CD14-positive monocyte (primary cell): ENCODE results near the gene CAMTA1. TPM values are rescaled to one million over a fixed set of nuclear protein-coding genes. Genes with fewer than 3 reads are reported as not detected.

Source experiments
- DNase-seq, 3 donors: peaks; one replicate each; pipeline ENCODE4 v3.0.0-alpha.2; 2011 to 2022
- H2AFZ ChIP-seq: 2 replicates; pipeline ENCODE4 v1.6.0; 2012; ENCODE audit warnings: mild to moderate bottlenecking, low read depth, low read length, inconsistent platforms; ENCODE audit not compliant: insufficient read depth, poor library complexity, severe bottlenecking
- H3K27ac ChIP-seq, 2 donors: 1 replicate in 1 of 2; 2 replicates in 1 of 2; pipeline ENCODE4 v1.5.1; 2012 to 2013; ENCODE audit warnings: low read length in 2 of 2, control low read depth in 1 of 2, inconsistent platforms in 1 of 2, low read depth in 1 of 2, mild to moderate bottlenecking in 1 of 2
- H3K27me3 ChIP-seq, 2 donors: one replicate each; pipeline versions ENCODE4 v1.6.0 to v1.6.1; 2011 to 2013; ENCODE audit warnings: low read length in 2 of 2; ENCODE audit not compliant: control insufficient read depth in 2 of 2, insufficient read depth in 2 of 2
- H3K36me3 ChIP-seq, 2 donors: replicated peaks in 1 of 2; 1 replicate in 1 of 2; 2 replicates in 1 of 2; pipeline versions ENCODE4 v1.5.1 to v1.6.1; 2012 to 2013; ENCODE audit warnings: low read length in 2 of 2, control low read depth in 1 of 2, inconsistent platforms in 1 of 2, mild to moderate bottlenecking in 1 of 2; ENCODE audit not compliant: insufficient read depth in 2 of 2, control insufficient read depth in 1 of 2
- H3K4me1 ChIP-seq, 2 donors: 1 replicate in 1 of 2; 2 replicates in 1 of 2; pipeline versions ENCODE4 v1.5.1 to v1.6.1; 2012 to 2013; ENCODE audit warnings: low read length in 2 of 2, control low read depth in 1 of 2, inconsistent platforms in 1 of 2, mild to moderate bottlenecking in 1 of 2, moderate library complexity in 1 of 2; ENCODE audit not compliant: insufficient read depth in 2 of 2, control insufficient read depth in 1 of 2
- H3K4me2 ChIP-seq: replicated peaks from 2 replicates; pipeline ENCODE3; 2012; ENCODE audit warnings: low read length, moderate library complexity, mild to moderate bottlenecking; ENCODE audit not compliant: poor library complexity, severe bottlenecking; ENCODE audit errors: extremely low read depth
- H3K4me3 ChIP-seq, 3 experiments: fragments of 200-600 bp in 1 of 3; sonication (generic) in 1 of 3; replicated peaks in 1 of 3; 1 replicate in 2 of 3; 2 replicates in 1 of 3; pipeline ENCODE4 v1.5.1; 2011 to 2013; ENCODE audit warnings: low read length in 3 of 3, mild to moderate bottlenecking in 3 of 3, control low read depth in 2 of 3, low read depth in 2 of 3, inconsistent platforms in 1 of 3, moderate library complexity in 1 of 3
- H3K79me2 ChIP-seq: 2 replicates; pipeline ENCODE4 v1.6.0; 2012; ENCODE audit warnings: mild to moderate bottlenecking, control low read depth, inconsistent platforms, low read length, moderate library complexity; ENCODE audit not compliant: insufficient read depth
- H3K9ac ChIP-seq: 2 replicates; pipeline ENCODE4 v1.6.0; 2017; ENCODE audit warnings: low read length, mild to moderate bottlenecking; ENCODE audit not compliant: insufficient read depth, poor library complexity, severe bottlenecking
- H3K9me3 ChIP-seq, 2 donors: replicated peaks in 1 of 2; 1 replicate in 1 of 2; 2 replicates in 1 of 2; pipeline versions ENCODE4 v1.5.1 to v1.6.1; 2012 to 2013; ENCODE audit warnings: low read length in 2 of 2, control low read depth in 1 of 2; ENCODE audit not compliant: control insufficient read depth in 1 of 2, insufficient read depth in 1 of 2
- H4K20me1 ChIP-seq: 2 replicates; pipeline ENCODE4 v1.6.0; 2012; ENCODE audit warnings: mild to moderate bottlenecking, low read length, control low read depth, moderate library complexity; ENCODE audit not compliant: insufficient read depth
- H3K27ac Mint-ChIP-seq, 7 donors: one replicate each; pipeline ENCODE4 v1.8.0; 2020; ENCODE audit warnings: mild to moderate bottlenecking in 7 of 7, mixed read lengths in 7 of 7, moderate library complexity in 6 of 7, inconsistent platforms in 2 of 7
- H3K27me3 Mint-ChIP-seq, 3 donors: one replicate each; pipeline ENCODE4 v1.8.0; 2021 to 2022; ENCODE audit warnings: low read depth in 3 of 3, mild to moderate bottlenecking in 3 of 3, mixed read lengths in 3 of 3, moderate library complexity in 3 of 3, inconsistent platforms in 1 of 3
- H3K36me3 Mint-ChIP-seq, 2 donors: one replicate each; pipeline ENCODE4 v1.8.0; 2020; ENCODE audit warnings: mixed read lengths in 2 of 2, inconsistent platforms in 1 of 2, mild to moderate bottlenecking in 1 of 2
- H3K4me1 Mint-ChIP-seq: one replicate; pipeline ENCODE4 v1.8.0; 2020; ENCODE audit warnings: mild to moderate bottlenecking, mixed read lengths
- H3K4me3 Mint-ChIP-seq, 2 donors: one replicate each; pipeline ENCODE4 v1.8.0; 2020; ENCODE audit warnings: mild to moderate bottlenecking in 2 of 2, mixed read lengths in 2 of 2, moderate library complexity in 1 of 2
- H3K9me3 Mint-ChIP-seq, 7 donors: one replicate each; pipeline ENCODE4 v1.8.0; 2020 to 2022; ENCODE audit warnings: mixed read lengths in 7 of 7, mild to moderate bottlenecking in 6 of 7, moderate library complexity in 6 of 7, inconsistent platforms in 2 of 7
- WGBS: methylation state at CpG from one replicate; pipeline ENCODE4 v1.1.5; 2013; ENCODE audit warnings: missing lambda C conversion rate; ENCODE audit not compliant: insufficient coverage; 5-methylcytosine and 5-hydroxymethylcytosine counted together
- intact Hi-C, 2 donors: fragments of 100-400 bp; cut with micrococcal nuclease; formaldehyde crosslinking; loops; one replicate each; pipeline versions ENCODE4 v1.15.0 to v1.15.1; 2023
- polyA plus RNA-seq, 3 donors: library from polyadenylated mRNA; depleted of rRNA in 1 of 3; unstranded in 2 of 3; stranded (reverse) in 1 of 3; fragments of 300-500 nt in 2 of 3; fragments of >200 nt in 1 of 3; fragmentation: Illumina TruSeq in 2 of 3; gene quantifications; 1 replicate in 2 of 3; 2 replicates in 1 of 3; pipeline ENCODE4 v1.2.3, GENCODE V29; 2012 to 2021
- TF ChIP-seq, protein P1 (sequence below): fragments of 200-600 bp; IDR thresholded peaks from one replicate; pipeline ENCODE4 v1.8.0; 2022; ENCODE audit warnings: antibody characterized with exemption, mild to moderate bottlenecking

Gene CAMTA1
- polyA plus RNA-seq, 3 donors: 52.0 to 89.6 (median 78.3) TPM

DNA sequence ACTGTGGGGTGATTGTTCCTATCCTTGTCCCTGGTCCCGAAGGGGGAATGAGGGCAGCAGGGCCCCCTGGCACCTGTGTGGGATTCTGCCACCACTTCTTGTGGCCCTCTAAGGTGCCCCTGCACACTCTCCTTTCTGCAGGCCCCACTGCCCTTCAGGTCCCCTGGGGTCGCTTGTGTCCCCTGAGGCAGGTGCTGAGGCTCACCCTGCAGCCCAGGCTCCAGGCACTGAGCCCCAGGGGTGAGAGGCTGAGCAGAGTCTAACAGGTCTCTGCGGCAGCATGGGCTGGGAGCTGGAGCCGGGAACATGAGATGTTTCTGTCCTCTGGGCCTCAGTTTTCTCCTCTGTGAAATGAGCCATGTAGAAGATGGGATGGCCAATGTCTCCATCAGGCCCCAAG is 774.9 kb downstream of the CAMTA1 start:
- H3K36me3 ChIP-seq: no peaks in the 10 kb centered on the region
- no peaks in the 10 kb centered on the region for H3K9me3 ChIP-seq
- no peak overlapping the region for H2AFZ ChIP-seq
- WGBS: 80% methylated on average over 3 of the region's 4 CpGs
- no peak overlapping the region for H3K27ac ChIP-seq
- H3K27me3 Mint-ChIP-seq: peaks cover 5 to 10% (median 9%) of the 10 kb centered on the region in 3 donors
- no peaks in the 10 kb centered on the region for H3K27me3 ChIP-seq
- no peaks in the 10 kb centered on the region for H3K4me1 Mint-ChIP-seq
- no peak overlapping the region for H3K4me3 Mint-ChIP-seq
- no peak overlapping the region for H3K4me3 ChIP-seq
- no peaks in the 10 kb centered on the region for H3K36me3 Mint-ChIP-seq
- TF ChIP-seq, protein P1, sequence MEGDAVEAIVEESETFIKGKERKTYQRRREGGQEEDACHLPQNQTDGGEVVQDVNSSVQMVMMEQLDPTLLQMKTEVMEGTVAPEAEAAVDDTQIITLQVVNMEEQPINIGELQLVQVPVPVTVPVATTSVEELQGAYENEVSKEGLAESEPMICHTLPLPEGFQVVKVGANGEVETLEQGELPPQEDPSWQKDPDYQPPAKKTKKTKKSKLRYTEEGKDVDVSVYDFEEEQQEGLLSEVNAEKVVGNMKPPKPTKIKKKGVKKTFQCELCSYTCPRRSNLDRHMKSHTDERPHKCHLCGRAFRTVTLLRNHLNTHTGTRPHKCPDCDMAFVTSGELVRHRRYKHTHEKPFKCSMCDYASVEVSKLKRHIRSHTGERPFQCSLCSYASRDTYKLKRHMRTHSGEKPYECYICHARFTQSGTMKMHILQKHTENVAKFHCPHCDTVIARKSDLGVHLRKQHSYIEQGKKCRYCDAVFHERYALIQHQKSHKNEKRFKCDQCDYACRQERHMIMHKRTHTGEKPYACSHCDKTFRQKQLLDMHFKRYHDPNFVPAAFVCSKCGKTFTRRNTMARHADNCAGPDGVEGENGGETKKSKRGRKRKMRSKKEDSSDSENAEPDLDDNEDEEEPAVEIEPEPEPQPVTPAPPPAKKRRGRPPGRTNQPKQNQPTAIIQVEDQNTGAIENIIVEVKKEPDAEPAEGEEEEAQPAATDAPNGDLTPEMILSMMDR: no peak
- no peak for DNase-seq
- H3K4me2 ChIP-seq: no peak overlapping the region
- H3K9ac ChIP-seq: no peak overlapping the region
- no peak overlapping the region for H3K27ac Mint-ChIP-seq
- H3K4me1 ChIP-seq: no peaks in the 10 kb centered on the region
- H3K9me3 Mint-ChIP-seq: peaks cover 0 to 3% (median 0%) of the 10 kb centered on the region in 7 donors
- intact Hi-C loops: no loop called here
- H3K79me2 ChIP-seq: no peaks in the 10 kb centered on the region
- no peaks in the 10 kb centered on the region for H4K20me1 ChIP-seq

DNA sequence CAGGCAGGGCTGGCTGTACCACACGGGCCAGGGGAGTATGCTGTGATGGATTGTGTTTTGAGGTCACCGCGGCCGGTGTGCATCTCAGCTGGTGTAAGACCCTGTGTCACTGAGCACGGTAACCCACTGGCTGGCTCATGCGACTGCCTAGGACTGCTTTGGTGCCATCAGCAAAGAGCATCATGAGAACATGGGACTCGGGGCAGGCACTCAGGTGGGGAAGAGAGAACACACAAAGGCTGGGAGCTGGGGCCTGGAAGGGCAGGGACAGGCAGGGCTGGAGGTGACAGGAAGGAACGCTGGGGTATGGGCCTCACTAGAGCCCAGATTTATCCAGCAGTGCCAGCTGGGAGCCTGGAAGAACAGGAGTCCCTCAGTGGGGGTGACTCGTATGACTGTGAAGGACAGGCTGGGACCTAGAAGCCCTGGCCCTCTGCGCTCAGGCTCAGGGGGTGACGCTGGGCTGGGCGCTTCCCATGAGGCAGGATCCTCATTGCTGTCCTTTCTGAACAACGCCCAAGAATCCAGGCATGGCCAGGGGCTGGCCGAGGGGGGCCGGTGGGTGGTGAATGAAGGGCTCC is 775.4 kb downstream of the CAMTA1 start:
- peaks cover 3 to 9% (median 6%) of the 10 kb centered on the region in 3 donors for H3K27me3 Mint-ChIP-seq
- intact Hi-C loops: no loop called here
- no peak overlapping the region for H3K27ac ChIP-seq
- H3K9ac ChIP-seq: no peak overlapping the region
- no peaks in the 10 kb centered on the region for H4K20me1 ChIP-seq
- no peak for DNase-seq
- H3K4me1 Mint-ChIP-seq: no peaks in the 10 kb centered on the region
- no peaks in the 10 kb centered on the region for H3K79me2 ChIP-seq
- WGBS: 94% methylated on average over 15 of the region's 15 CpGs
- no peaks in the 10 kb centered on the region for H3K27me3 ChIP-seq
- no peaks in the 10 kb centered on the region for H3K9me3 ChIP-seq
- H3K4me2 ChIP-seq: no peak overlapping the region
- H3K36me3 Mint-ChIP-seq: no peaks in the 10 kb centered on the region
- H3K27ac Mint-ChIP-seq: no peak overlapping the region
- no peak overlapping the region for H3K4me3 Mint-ChIP-seq
- no peak overlapping the region for H3K4me3 ChIP-seq
- H3K36me3 ChIP-seq: no peaks in the 10 kb centered on the region
- TF ChIP-seq, protein P1: no peak
- no peak overlapping the region for H2AFZ ChIP-seq
- no peaks in the 10 kb centered on the region for H3K4me1 ChIP-seq
- H3K9me3 Mint-ChIP-seq: peaks cover 0 to under 1% (median 0%) of the 10 kb centered on the region in 7 donors
